ENCODE results near the gene LPP. TPM values are rescaled to one million over a fixed set of nuclear protein-coding genes. Genes with fewer than 3 reads are reported as not detected.

Gene LPP
- total and polyA plus RNA-seq, 2 of the 13 experiments (the other 11 are each of a cell fraction or from before 2014, with no cell fraction given): 19.2 to 29.9 TPM

DNA sequence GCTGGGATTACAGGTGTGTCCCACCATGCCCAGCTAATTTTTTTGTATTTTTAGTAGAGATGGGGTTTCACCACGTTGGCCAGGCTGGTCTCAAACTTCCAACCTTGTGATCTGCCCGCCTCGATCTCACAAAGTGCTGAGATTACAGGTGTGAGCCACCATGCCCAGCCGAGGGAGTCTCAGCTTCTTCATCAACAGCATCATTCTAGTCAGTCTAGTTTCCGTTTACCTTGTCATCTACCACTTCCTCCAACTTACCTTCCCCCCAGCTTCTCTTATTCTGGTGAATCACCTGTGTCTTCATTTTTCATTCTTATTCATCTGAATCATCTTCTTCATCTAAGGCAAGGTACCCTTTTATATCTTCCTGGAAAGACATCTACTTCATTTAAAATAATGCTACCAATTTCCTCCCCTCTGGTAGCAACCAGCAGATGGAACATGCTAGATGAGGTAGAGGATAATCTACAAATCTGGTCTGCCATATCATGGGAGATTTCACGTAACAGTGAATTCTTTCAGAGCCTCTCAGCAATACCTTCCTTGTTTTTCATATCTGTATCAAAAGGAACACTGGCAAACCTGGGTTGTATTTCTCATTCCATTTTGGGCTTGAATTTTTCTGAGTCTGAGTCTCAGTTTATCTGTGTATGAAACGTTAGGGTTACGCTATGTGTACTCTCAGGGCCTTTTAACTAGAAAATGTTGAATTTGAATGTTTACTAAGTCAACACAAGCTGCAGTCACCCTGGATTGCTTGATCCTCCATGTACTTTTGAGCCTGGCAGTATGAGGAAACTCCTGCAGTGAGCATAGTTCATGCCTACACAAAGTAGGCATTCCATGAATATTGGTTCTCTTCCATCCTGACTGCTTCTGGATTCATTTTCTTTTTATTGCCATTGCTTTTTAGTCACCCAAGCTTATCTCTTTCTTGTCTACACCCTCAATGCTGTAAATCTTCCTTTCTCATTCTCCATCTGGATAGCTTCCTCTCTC lies 16.8 kb downstream of the LPP start (continued):
- TF ChIP-seq SRSF1 (optimal IDR thresholded peaks at IDR 0.05; ENCODE audit: low read depth, low read length) (no peak), NR2C2 (CRISPR knock-in tag; IDR thresholded peaks at IDR 0.05; ENCODE audit: borderline replicate concordance) (peak; percentile 55; the same call in 1 of the 2 replicates), ZBTB7B (CRISPR knock-in tag; IDR thresholded peaks at IDR 0.05) (peak; percentile 25; the same call in 1 of the 2 replicates), ZNF431 (CRISPR knock-in tag; IDR thresholded peaks at IDR 0.05; ENCODE audit: borderline replicate concordance, low read depth) (no peak; the same call in 1 of the 2 replicates), POLR2G (IDR thresholded peaks at IDR 0.05; ENCODE audit: low read depth, low read length) (no peak), MAFF (IDR thresholded peaks at IDR 0.05; ENCODE audit: low read depth, low read length) (no peak), PITX1 (CRISPR knock-in tag; IDR thresholded peaks at IDR 0.05) (peak; percentile 95), PHF21A (CRISPR knock-in tag; IDR thresholded peaks at IDR 0.05) (peak; percentile 84), DPF2 (CRISPR knock-in tag; IDR thresholded peaks at IDR 0.05; ENCODE audit: borderline replicate concordance, low read depth) (peak; percentile 96), ZBTB7A (CRISPR knock-in tag; IDR thresholded peaks at IDR 0.05) (no peak), ZNF263 (CRISPR knock-in tag; IDR thresholded peaks at IDR 0.05) (no peak), ZNF367 (CRISPR knock-in tag; IDR thresholded peaks at IDR 0.05; ENCODE audit: borderline replicate concordance) (peak; percentile 86; the same call in 1 of the 2 replicates), HOXA3 (CRISPR knock-in tag; IDR thresholded peaks at IDR 0.05) (peak; percentile 88), RARA (CRISPR knock-in tag; IDR thresholded peaks at IDR 0.05) (peak; percentile 93)
- TF ChIP-seq, protein P1, sequence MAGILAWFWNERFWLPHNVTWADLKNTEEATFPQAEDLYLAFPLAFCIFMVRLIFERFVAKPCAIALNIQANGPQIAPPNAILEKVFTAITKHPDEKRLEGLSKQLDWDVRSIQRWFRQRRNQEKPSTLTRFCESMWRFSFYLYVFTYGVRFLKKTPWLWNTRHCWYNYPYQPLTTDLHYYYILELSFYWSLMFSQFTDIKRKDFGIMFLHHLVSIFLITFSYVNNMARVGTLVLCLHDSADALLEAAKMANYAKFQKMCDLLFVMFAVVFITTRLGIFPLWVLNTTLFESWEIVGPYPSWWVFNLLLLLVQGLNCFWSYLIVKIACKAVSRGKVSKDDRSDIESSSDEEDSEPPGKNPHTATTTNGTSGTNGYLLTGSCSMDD (CRISPR knock-in tag; IDR thresholded peaks at IDR 0.05): no peak
- TF ChIP-seq, protein P2, sequence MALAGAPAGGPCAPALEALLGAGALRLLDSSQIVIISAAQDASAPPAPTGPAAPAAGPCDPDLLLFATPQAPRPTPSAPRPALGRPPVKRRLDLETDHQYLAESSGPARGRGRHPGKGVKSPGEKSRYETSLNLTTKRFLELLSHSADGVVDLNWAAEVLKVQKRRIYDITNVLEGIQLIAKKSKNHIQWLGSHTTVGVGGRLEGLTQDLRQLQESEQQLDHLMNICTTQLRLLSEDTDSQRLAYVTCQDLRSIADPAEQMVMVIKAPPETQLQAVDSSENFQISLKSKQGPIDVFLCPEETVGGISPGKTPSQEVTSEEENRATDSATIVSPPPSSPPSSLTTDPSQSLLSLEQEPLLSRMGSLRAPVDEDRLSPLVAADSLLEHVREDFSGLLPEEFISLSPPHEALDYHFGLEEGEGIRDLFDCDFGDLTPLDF (CRISPR knock-in tag; IDR thresholded peaks at IDR 0.05): no peak
- TF ChIP-seq, protein P3, sequence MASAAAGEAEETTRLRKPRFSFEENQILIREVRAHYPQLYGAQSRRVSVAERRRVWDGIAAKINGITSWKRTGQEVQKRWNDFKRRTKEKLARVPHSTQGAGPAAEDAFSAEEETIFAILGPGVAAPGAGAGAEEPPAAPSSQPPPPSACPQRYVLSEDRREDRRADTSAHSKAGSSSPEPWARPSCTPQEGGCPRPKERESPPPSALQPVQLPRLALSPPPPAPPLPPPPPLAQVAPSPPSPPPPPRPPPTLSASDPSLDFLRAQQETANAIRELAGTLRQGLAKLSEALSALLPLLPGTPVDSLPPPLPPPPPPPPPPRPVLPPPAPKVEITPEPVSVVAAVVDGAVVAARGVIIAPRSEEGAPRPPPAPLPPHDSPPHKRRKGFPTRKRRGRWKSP (CRISPR knock-in tag; IDR thresholded peaks at IDR 0.05): no peak; the same call in 1 of the 2 replicates
- TF ChIP-seq, protein P4, sequence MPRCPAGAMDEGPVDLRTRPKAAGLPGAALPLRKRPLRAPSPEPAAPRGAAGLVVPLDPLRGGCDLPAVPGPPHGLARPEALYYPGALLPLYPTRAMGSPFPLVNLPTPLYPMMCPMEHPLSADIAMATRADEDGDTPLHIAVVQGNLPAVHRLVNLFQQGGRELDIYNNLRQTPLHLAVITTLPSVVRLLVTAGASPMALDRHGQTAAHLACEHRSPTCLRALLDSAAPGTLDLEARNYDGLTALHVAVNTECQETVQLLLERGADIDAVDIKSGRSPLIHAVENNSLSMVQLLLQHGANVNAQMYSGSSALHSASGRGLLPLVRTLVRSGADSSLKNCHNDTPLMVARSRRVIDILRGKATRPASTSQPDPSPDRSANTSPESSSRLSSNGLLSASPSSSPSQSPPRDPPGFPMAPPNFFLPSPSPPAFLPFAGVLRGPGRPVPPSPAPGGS (CRISPR knock-in tag; IDR thresholded peaks at IDR 0.05): no peak
- TF ChIP-seq, protein P5, sequence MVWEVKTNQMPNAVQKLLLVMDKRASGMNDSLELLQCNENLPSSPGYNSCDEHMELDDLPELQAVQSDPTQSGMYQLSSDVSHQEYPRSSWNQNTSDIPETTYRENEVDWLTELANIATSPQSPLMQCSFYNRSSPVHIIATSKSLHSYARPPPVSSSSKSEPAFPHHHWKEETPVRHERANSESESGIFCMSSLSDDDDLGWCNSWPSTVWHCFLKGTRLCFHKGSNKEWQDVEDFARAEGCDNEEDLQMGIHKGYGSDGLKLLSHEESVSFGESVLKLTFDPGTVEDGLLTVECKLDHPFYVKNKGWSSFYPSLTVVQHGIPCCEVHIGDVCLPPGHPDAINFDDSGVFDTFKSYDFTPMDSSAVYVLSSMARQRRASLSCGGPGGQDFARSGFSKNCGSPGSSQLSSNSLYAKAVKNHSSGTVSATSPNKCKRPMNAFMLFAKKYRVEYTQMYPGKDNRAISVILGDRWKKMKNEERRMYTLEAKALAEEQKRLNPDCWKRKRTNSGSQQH (CRISPR knock-in tag; IDR thresholded peaks at IDR 0.05; ENCODE audit: low read depth): 0 out of 2 replicates have a peak, but pooled peaks have one; percentile 39
- TF ChIP-seq, protein P6, sequence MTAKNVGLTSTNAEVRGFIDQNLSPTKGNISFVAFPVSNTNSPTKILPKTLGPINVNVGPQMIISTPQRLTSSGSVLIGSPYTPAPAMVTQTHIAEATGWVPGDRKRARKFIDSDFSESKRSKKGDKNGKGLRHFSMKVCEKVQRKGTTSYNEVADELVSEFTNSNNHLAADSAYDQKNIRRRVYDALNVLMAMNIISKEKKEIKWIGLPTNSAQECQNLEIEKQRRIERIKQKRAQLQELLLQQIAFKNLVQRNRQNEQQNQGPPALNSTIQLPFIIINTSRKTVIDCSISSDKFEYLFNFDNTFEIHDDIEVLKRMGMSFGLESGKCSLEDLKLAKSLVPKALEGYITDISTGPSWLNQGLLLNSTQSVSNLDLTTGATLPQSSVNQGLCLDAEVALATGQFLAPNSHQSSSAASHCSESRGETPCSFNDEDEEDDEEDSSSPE (CRISPR knock-in tag; IDR thresholded peaks at IDR 0.05): no peak; the same call in 1 of the 2 replicates
- TF ChIP-seq, protein P7, sequence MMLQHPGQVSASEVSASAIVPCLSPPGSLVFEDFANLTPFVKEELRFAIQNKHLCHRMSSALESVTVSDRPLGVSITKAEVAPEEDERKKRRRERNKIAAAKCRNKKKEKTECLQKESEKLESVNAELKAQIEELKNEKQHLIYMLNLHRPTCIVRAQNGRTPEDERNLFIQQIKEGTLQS (CRISPR knock-in tag; IDR thresholded peaks at IDR 0.05): peak; percentile 87
